OCI-LY1 (cell line): Measurements from ENCODE around the gene CMTR2.

Experiments used
- H2AFZ ChIP-seq: fragments of 200-600 bp; sonication (generic), shearing (Covaris generic); 2 replicates; pipeline ENCODE4 v1.6.0; 2014; ENCODE audit warnings: antibody characterized with exemption, mild to moderate bottlenecking, low read length
- H3F3A ChIP-seq: fragments of 200-600 bp; sonication (generic), shearing (Covaris generic); 2 replicates; pipeline ENCODE4 v1.6.0; 2014; ENCODE audit warnings: mild to moderate bottlenecking, antibody characterized with exemption, low read length, moderate library complexity; ENCODE audit not compliant: insufficient read depth
- H3K27ac ChIP-seq: fragments of 200-600 bp; sonication (generic); 2 replicates; pipeline ENCODE4 v1.5.1; 2014; ENCODE audit warnings: low read length, mixed run types, mild to moderate bottlenecking, low read depth; ENCODE audit not compliant: poor library complexity, severe bottlenecking
- H3K27me3 ChIP-seq: fragments of 200-600 bp; sonication (generic); 2 replicates; pipeline ENCODE4 v1.6.0; 2014; ENCODE audit warnings: antibody characterized with exemption, mild to moderate bottlenecking, low read length, moderate library complexity; ENCODE audit not compliant: insufficient read depth
- H3K36me3 ChIP-seq: fragments of 200-600 bp; sonication (generic); 2 replicates; pipeline ENCODE4 v1.6.1; 2014; ENCODE audit warnings: mild to moderate bottlenecking, antibody characterized with exemption, low read length, moderate library complexity, mixed read lengths; ENCODE audit not compliant: insufficient read depth
- H3K4me1 ChIP-seq: fragments of 200-600 bp; sonication (generic); 2 replicates; pipeline ENCODE4 v1.5.1; 2014; ENCODE audit warnings: mild to moderate bottlenecking, low read length, moderate library complexity; ENCODE audit not compliant: insufficient read depth, severe bottlenecking
- H3K4me2 ChIP-seq: fragments of 200-600 bp; sonication (generic), shearing (Covaris generic); 2 replicates; pipeline ENCODE4 v1.6.1; 2014; ENCODE audit warnings: low read length
- H3K4me3 ChIP-seq: fragments of 200-600 bp; sonication (generic); 2 replicates; pipeline ENCODE4 v1.5.1; 2014; ENCODE audit warnings: low read length, low read depth, mild to moderate bottlenecking, mixed read lengths; ENCODE audit not compliant: poor library complexity, severe bottlenecking
- H3K79me2 ChIP-seq: fragments of 200-600 bp; shearing (Covaris generic); 2 replicates; pipeline ENCODE4 v1.6.1; 2016; ENCODE audit warnings: mixed run types, low read length, mixed read lengths; ENCODE audit not compliant: insufficient read depth
- H3K9ac ChIP-seq: fragments of 200-600 bp; sonication (generic), shearing (Covaris generic); 2 replicates; pipeline ENCODE4 v1.6.1; 2014; ENCODE audit warnings: mild to moderate bottlenecking, low read length, mixed read lengths
- H3K9me2 ChIP-seq: fragments of 200-600 bp; sonication (generic), shearing (Covaris generic); 2 replicates; pipeline ENCODE4 v1.6.1; 2014; ENCODE audit warnings: low read depth, mild to moderate bottlenecking, low read length, mixed read lengths
- H3K9me3 ChIP-seq: fragments of 200-600 bp; shearing (Covaris generic); 2 replicates; pipeline ENCODE4 v1.6.1; 2014; ENCODE audit warnings: low read length, mixed read lengths
- H4K20me1 ChIP-seq: fragments of 200-600 bp; sonication (generic), shearing (Covaris generic); 2 replicates; pipeline ENCODE4 v1.6.0; 2016; ENCODE audit warnings: mild to moderate bottlenecking, low read length; ENCODE audit not compliant: insufficient read depth
- EZH2 ChIP-seq: fragments of 200-600 bp; sonication (generic), shearing (Covaris generic); IDR thresholded peaks from 2 replicates; pipeline ENCODE4 v1.8.0; 2017; ENCODE audit warnings: borderline replicate concordance, mixed run types, mild to moderate bottlenecking, antibody characterized with exemption, low read length, moderate library complexity, mixed read lengths
- TF ChIP-seq, protein P1 (sequence below): fragments of 200-600 bp; sonication (generic), shearing (Covaris generic); IDR thresholded peaks from 2 replicates; pipeline ENCODE4 v1.5.1; 2017; ENCODE audit warnings: mild to moderate bottlenecking, antibody characterized with exemption, low read length, moderate library complexity, mixed read lengths

The CMTR2 gene

GRCh38 chr16:71250461-71251235 lies 38.6 kb downstream of the CMTR2 start:
- no peaks in the 10 kb centered on the region for H3F3A ChIP-seq
- H3K4me1 ChIP-seq = no peaks in the 10 kb centered on the region
- H3K36me3 ChIP-seq = no peaks in the 10 kb centered on the region
- H3K4me2 ChIP-seq = no peak overlapping the region
- no peaks in the 10 kb centered on the region for H3K27me3 ChIP-seq
- no peak overlapping the region for H3K27ac ChIP-seq
- H3K9me2 ChIP-seq = no peaks in the 10 kb centered on the region
- H3K79me2 ChIP-seq = no peaks in the 10 kb centered on the region
- no peak for TF ChIP-seq EZH2
- TF ChIP-seq, protein P1, sequence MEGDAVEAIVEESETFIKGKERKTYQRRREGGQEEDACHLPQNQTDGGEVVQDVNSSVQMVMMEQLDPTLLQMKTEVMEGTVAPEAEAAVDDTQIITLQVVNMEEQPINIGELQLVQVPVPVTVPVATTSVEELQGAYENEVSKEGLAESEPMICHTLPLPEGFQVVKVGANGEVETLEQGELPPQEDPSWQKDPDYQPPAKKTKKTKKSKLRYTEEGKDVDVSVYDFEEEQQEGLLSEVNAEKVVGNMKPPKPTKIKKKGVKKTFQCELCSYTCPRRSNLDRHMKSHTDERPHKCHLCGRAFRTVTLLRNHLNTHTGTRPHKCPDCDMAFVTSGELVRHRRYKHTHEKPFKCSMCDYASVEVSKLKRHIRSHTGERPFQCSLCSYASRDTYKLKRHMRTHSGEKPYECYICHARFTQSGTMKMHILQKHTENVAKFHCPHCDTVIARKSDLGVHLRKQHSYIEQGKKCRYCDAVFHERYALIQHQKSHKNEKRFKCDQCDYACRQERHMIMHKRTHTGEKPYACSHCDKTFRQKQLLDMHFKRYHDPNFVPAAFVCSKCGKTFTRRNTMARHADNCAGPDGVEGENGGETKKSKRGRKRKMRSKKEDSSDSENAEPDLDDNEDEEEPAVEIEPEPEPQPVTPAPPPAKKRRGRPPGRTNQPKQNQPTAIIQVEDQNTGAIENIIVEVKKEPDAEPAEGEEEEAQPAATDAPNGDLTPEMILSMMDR = no peak
- no peaks in the 10 kb centered on the region for H3K9me3 ChIP-seq
- no peak overlapping the region for H3K4me3 ChIP-seq
- no peak overlapping the region for H3K9ac ChIP-seq
- no peak overlapping the region for H2AFZ ChIP-seq
- H4K20me1 ChIP-seq = no peaks in the 10 kb centered on the region

DNA sequence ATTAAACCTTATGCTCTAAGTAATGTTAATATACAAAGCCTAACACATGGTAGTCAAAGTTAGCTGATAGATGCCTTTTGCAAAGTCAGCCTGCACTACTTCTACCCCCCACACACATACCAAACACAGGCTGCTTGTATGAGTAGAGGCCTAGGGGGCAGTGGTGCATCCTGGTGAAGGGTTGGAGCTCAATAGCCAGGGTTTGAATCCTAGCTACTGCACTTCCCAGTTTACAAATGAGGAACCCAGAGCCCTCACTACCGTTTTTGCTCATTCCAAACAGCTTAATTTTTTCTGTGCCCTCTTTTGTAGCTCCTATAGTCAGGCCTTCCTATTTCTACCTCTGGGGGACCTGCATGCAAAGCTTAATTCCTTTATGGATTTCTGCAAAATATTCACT lies 39.8 kb downstream of the CMTR2 start:
- no peaks in the 10 kb centered on the region for H4K20me1 ChIP-seq
- H3K9me2 ChIP-seq = no peaks in the 10 kb centered on the region
- no peak overlapping the region for H3K27ac ChIP-seq
- H3K4me2 ChIP-seq = no peak overlapping the region
- no peak overlapping the region for H2AFZ ChIP-seq
- no peaks in the 10 kb centered on the region for H3K4me1 ChIP-seq
- H3F3A ChIP-seq = no peaks in the 10 kb centered on the region
- H3K9me3 ChIP-seq = no peaks in the 10 kb centered on the region
- no peaks in the 10 kb centered on the region for H3K27me3 ChIP-seq
- H3K4me3 ChIP-seq = no peak overlapping the region
- no peaks in the 10 kb centered on the region for H3K79me2 ChIP-seq
- no peaks in the 10 kb centered on the region for H3K36me3 ChIP-seq
- TF ChIP-seq, protein P1 = no peak; the same call in 1 of the 2 replicates
- no peak for TF ChIP-seq EZH2
- H3K9ac ChIP-seq = no peak overlapping the region

GRCh38 chr16:71247478-71247877 lies 41.7 kb downstream of the CMTR2 start:
- Histone ChIP-seq H3F3A (no peaks in the 10 kb centered on the region), H3K79me2 (no peaks in the 10 kb centered on the region), H3K4me2 (no peak overlapping the region), H3K9ac (no peak overlapping the region), H3K4me3 (no peak overlapping the region), H2AFZ (no peak overlapping the region), H3K27me3 (no peaks in the 10 kb centered on the region), H3K9me2 (no peaks in the 10 kb centered on the region), H4K20me1 (no peaks in the 10 kb centered on the region), H3K36me3 (no peaks in the 10 kb centered on the region), H3K9me3 (no peaks in the 10 kb centered on the region), H3K4me1 (no peaks in the 10 kb centered on the region), H3K27ac (no peak overlapping the region)
- TF ChIP-seq EZH2 = no peak
- TF ChIP-seq, protein P1 = no peak
